HS-27A (cell line): ENCODE results near the gene OSBPL9.

Experiments used
- DNase-seq: peaks from one replicate; pipeline ENCODE4 v3.0.0-alpha.2; 2012; ENCODE audit warnings: low read depth, missing footprints

OSBPL9 gene

GRCh38 chr1:51741121-51741681, 124.3 kb downstream of the OSBPL9 start:
- no peak for DNase-seq

GRCh38 chr1:51744506-51745303, 127.8 kb downstream of the OSBPL9 start:
- DNase-seq: no peak

- no peak for DNase-seq
Measured at GRCh38 chr1:51745304-51745570, 128.3 kb downstream of the OSBPL9 start.

GRCh38 chr1:51749151-51749550, 132.3 kb downstream of the OSBPL9 start:
- no peak for DNase-seq

GRCh38 chr1:51750218-51750617, 133.3 kb downstream of the OSBPL9 start:
- DNase-seq: no peak

GRCh38 chr1:51750729-51751128, 133.8 kb downstream of the OSBPL9 start:
- no peak for DNase-seq

GRCh38 chr1:51752073-51752948, 135.4 kb downstream of the OSBPL9 start:
- no peak for DNase-seq

- no peak for DNase-seq
Measured at GRCh38 chr1:51753969-51754368, 137.1 kb downstream of the OSBPL9 start.

GRCh38 chr1:51754666-51755065, 137.8 kb downstream of the OSBPL9 start:
- DNase-seq: no peak

- no peak for DNase-seq
Measured at GRCh38 chr1:51755437-51755836, 138.5 kb downstream of the OSBPL9 start.

GRCh38 chr1:51756290-51756689, 139.4 kb downstream of the OSBPL9 start:
- no peak for DNase-seq

GRCh38 chr1:51758310-51758709, 141.4 kb downstream of the OSBPL9 start:
- no peak for DNase-seq

- no peak for DNase-seq
Measured at GRCh38 chr1:51760872-51761271, 144.0 kb downstream of the OSBPL9 start.

- DNase-seq: no peak
Measured at GRCh38 chr1:51761351-51761750, 144.5 kb downstream of the OSBPL9 start.

GRCh38 chr1:51768971-51769588, 152.2 kb downstream of the OSBPL9 start:
- DNase-seq: peak; percentile 38

GRCh38 chr1:51776408-51776807, 159.5 kb downstream of the OSBPL9 start:
- no peak for DNase-seq

GRCh38 chr1:51780927-51781326, 164.0 kb downstream of the OSBPL9 start:
- no peak for DNase-seq

- DNase-seq: no peak
Measured at GRCh38 chr1:51784997-51785421, 168.1 kb downstream of the OSBPL9 start.

GRCh38 chr1:51788938-51789337, 172.0 kb downstream of the OSBPL9 start:
- DNase-seq: no peak

- no peak for DNase-seq
Measured at GRCh38 chr1:51789342-51789741, 172.4 kb downstream of the OSBPL9 start.

GRCh38 chr1:51790385-51790784, 173.5 kb downstream of the OSBPL9 start:
- no peak for DNase-seq

- DNase-seq: no peak
Measured at GRCh38 chr1:51791888-51792287, 175.0 kb downstream of the OSBPL9 start.

GRCh38 chr1:51792864-51793263, 176.0 kb downstream of the OSBPL9 start:
- no peak for DNase-seq
